Measurements from ENCODE around the gene SRC.

The SRC gene

GRCh38 chr20:37441023-37441422 lies 95.1 kb downstream of the SRC start:
- no peak for DNase-seq (ENCODE audit: insufficient read length, low spot score)
- no peak for FAIRE-seq
- no peak for TF ChIP-seq CTCF (IDR thresholded peaks at IDR 0.05; ENCODE audit: insufficient read depth, missing control alignments)

GRCh38 chr20:37442547-37442946 lies 96.6 kb downstream of the SRC start:
- no peak for TF ChIP-seq CTCF (IDR thresholded peaks at IDR 0.05; ENCODE audit: insufficient read depth, missing control alignments)
- no peak for FAIRE-seq
- DNase-seq (ENCODE audit: insufficient read length, low spot score) = no peak

GRCh38 chr20:37442986-37443385 lies 97.0 kb downstream of the SRC start:
- DNase-seq (ENCODE audit: insufficient read length, low spot score) = no peak
- FAIRE-seq = no peak
- no peak for TF ChIP-seq CTCF (IDR thresholded peaks at IDR 0.05; ENCODE audit: insufficient read depth, missing control alignments)

GRCh38 chr20:37443596-37443995 lies 97.7 kb downstream of the SRC start:
- no peak for FAIRE-seq

GRCh38 chr20:37445041-37445440 lies 99.1 kb downstream of the SRC start:
- DNase-seq (ENCODE audit: insufficient read length, low spot score) (no peak), FAIRE-seq (no peak)
- TF ChIP-seq CTCF (IDR thresholded peaks at IDR 0.05; ENCODE audit: insufficient read depth, missing control alignments) = no peak

More at GRCh38 chr20:37443596-37443995, 97.7 kb downstream of the SRC start:
- DNase-seq (ENCODE audit: insufficient read length, low spot score) = no peak
- no peak for TF ChIP-seq CTCF (IDR thresholded peaks at IDR 0.05; ENCODE audit: insufficient read depth, missing control alignments)

GRCh38 chr20:37446286-37447032 lies 100.5 kb downstream of the SRC start:
- DNase-seq (ENCODE audit: insufficient read length, low spot score) (no peak), FAIRE-seq (no peak)
- no peak for TF ChIP-seq CTCF (IDR thresholded peaks at IDR 0.05; ENCODE audit: insufficient read depth, missing control alignments)

GRCh38 chr20:37447688-37448087 lies 101.7 kb downstream of the SRC start:
- FAIRE-seq (no peak), DNase-seq (ENCODE audit: insufficient read length, low spot score) (no peak)
- no peak for TF ChIP-seq CTCF (IDR thresholded peaks at IDR 0.05; ENCODE audit: insufficient read depth, missing control alignments)
